HG03045 (cell line): Measurements from ENCODE around the gene WRAP73.
"Not testable (repeated sequence)": the region's sequence is repeated elsewhere in the genome, so short reads cannot be mapped to it uniquely, and the experiment has no call there.

Experiments used
- ATAC-seq: cut with Tn5 transposase; IDR thresholded peaks from one replicate; pipeline ENCODE4 v1.9.1; 2021; ENCODE audit warnings: mild to moderate bottlenecking, moderate library complexity; ENCODE audit not compliant: unreplicated experiment

The WRAP73 gene

GRCh38 chr1:3632716-3633343, 17.1 kb downstream of the WRAP73 start:
- ATAC-seq = no peak

- ATAC-seq = no peak
Measured at GRCh38 chr1:3632298-3632697, 17.6 kb downstream of the WRAP73 start.

DNA sequence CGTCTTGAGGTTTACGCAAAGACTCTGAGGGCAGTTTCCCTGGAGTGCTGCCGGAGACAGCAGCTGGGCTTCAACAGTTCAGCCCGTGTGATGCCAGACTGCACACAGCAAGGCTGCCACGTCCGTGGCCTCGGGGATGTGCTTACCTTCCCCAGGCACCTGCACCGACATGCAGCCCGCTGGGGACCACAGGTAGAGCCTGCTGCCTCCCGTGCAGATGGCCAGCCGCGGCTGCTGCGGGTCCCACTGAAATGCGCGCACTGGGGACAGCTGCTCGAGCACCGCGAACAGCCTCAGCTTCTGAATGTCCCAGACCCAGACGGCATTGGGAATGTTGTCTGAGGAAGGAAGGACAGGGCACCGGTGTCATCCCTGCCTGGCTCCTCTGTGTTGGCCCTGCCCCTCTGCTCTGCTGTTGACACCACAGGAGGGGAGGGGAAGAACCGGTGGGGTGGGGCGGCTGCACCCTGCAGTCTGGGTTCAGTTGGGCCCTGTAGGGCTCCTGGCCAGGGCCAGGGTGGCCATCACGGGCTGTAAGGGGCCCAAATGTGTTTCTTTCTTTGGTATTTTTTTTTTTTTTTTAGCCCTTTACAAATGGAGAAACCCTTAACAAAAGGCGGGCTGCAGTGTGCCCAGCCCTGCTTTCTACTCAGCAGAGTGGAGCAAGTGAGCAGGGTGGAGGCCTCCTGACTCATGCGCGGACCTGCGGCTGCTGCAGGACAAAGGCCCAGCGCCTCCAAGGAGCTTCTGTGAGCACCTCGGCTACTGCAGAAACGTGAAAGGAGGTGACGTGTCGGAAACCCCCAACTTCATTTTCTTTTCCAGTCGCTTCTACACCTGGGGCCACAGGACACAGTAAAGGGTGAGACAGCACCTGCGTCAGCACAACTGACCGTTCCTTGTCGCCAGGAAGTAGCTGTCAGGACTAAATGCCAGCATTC, 18.3 kb downstream of the WRAP73 start:
- no peak for ATAC-seq

- ATAC-seq = no peak
Measured at GRCh38 chr1:3630914-3631313, 19.0 kb downstream of the WRAP73 start.

- ATAC-seq = no peak
Measured at GRCh38 chr1:3630161-3630611, 19.7 kb downstream of the WRAP73 start.

- ATAC-seq = no peak
Measured at GRCh38 chr1:3629561-3630160, 20.2 kb downstream of the WRAP73 start.

DNA sequence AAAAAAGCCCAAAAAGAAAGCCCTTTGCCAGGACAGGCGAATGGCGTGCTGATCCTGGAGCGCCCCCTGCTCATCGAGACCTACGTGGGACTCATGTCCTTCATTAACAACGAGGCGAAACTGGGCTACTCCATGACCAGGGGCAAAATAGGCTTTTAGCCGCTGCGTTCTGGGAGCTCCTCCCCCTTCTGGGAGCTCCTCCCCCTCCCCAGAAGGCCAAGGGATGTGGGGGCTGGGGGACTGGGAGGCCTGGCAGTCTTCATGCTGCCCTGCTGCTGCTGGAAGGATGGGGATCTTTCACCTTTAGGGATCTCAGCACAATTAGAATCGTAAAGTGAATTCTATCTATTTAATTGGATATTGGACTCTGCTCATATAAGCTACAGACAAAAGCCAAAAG, 21.5 kb downstream of the WRAP73 start:
- ATAC-seq = no peak

DNA sequence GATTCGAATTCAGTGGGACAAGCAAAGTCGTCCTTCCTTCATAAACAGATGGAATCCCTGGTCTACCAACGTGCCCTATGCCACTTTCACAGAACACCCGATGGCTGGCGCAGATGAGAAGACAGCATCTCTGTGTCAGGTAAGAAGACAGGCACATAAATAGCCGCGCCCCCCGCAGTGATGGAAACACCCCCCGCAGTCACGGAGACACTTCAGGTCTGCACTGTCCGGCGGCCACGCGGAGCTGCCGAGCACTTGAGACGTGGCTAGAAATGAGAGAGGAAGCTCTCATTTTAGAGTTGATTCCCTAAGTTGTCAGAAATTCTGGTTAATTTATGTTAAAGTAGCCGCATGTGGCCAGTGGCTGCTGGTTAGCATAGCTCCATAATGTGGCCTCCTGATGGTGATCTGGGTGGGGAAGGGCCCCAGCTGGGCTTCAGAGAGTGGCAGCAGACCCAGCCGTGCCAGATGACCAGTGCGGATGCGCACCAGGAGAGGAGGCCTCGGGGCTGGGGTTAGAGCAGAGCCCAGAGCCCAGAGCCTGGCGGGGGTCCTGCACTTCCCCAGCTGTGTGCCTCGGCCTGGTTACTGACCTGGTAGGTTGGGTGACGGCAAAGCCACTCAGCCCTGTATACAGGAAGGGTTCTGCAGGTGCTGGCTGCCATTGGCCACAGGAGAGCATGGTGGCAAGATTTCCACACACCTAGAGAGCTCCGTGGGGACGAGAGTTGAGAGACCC, 22.2 kb downstream of the WRAP73 start:
- no peak for ATAC-seq

DNA sequence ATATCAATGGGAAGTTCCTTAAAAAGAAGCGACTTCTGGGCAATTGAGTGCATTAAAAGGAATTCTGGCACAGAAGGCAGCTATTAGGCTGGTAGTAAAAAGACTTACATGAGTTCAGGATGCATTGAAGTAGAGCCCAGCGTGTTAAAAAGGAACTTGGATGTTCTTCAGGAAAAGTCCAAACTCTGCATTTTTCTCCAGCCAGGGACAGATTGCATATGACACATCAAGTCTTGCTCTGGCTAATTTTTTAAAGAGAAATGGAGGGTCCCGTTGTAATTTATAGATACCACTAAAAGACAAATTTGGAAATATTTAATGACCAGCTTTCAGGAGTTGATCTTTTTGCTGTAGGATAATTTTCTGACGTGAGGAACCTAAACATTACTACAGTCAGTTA, 23.9 kb downstream of the WRAP73 start:
- ATAC-seq = no peak

DNA sequence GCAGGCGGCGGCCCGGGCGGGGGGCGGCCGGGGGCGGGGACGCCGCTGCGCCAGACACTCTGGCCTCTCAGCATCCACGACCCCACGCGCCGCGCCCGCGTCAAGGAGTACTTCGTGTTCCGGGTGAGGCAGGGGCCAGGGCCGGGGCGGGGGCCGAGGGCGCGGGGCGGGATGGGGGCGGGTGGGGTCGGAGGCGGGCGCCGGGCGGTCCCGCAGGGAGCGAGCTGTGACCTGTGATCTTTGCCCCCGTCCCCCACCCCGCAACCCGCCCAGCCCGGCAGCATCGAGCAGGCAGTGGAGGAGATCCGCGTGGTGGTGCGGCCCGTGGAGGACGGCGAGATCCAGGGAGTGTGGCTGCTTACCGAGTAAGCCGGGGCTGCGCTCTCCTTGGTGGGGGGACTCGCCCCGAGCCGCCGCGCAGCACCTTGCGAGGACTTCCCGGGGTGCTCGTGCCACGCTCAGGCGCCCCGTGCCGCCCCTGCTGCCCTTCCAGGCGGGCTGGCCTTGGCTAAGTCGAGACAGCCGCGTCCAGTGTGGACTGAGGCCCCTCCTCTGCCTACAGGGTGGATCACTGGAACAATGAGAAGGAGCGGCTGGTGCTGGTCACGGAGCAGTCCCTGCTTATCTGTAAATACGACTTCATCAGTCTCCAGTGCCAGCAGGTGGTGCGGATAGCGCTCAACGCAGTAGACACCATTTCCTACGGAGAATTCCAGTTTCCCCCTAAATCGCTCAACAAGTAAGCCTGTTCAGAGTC, 24.6 kb downstream of the WRAP73 start:
- no peak for ATAC-seq

GRCh38 chr1:3624200-3625136, 25.4 kb downstream of the WRAP73 start, which contains the start of gene TPRG1L:
TPRG1L (plus strand) TSS chr1:3625015; CDS start chr1:3625073, 58 bp downstream.
- peak; percentile 93 for ATAC-seq

DNA sequence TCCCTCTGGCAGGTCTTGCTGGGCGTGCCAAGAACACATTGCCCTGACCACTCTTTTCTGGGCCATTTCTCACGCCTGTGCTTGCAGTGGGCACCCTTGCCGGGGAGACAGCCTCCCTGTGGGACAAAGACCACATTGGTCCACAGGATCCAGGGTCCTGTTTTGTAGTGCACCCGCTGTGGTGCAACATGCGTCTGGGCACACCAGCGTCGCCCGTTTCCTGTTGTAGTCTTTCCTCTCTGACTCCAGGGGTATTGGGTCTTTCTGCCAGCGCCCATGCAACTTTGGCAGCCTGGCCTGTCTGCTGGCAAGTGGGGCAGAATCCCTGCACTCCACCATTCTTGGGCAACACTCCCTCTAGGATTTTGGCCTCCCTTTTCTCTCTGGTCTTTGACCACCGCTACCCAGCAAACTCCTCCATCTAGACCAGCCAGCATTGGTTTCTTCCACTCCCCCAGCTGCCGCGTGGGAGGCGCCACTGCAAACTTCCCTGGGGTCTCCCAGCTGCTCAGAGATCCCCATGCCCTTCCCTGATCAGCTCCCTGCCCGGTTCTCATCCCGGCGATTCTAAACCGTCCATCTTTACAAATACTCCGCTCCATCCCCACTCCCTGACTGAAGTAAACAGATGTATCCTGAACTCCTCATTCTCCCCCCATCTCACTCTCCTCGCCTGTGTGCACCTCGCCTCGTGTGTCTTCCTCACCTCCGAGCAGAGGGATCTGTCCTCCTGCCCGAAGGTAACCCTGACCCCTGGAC, 26.3 kb downstream of the WRAP73 start:
- ATAC-seq = no peak

DNA sequence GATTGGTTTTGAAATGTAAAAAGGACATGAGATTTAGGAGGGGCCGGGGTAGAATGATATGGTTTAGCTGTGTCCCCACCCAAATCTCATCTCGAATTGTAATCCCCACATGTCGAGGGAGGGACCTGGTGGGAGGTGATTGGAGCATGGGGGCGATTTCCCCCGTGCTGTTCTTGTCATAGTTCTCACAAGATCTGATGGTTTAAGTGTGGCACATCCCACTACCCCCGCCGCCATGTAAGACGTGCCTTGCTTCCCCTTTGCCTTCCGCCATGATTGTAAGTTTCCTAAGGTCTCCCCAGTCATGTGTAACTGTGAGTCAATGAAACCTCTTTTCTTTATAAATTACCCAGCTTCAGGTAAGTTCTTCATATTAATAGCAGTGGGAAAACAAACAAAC, 27.8 kb downstream of the WRAP73 start:
- not testable (repeated sequence) for ATAC-seq

- ATAC-seq = not testable (repeated sequence)
Measured at GRCh38 chr1:3621151-3621671, 28.7 kb downstream of the WRAP73 start.

DNA sequence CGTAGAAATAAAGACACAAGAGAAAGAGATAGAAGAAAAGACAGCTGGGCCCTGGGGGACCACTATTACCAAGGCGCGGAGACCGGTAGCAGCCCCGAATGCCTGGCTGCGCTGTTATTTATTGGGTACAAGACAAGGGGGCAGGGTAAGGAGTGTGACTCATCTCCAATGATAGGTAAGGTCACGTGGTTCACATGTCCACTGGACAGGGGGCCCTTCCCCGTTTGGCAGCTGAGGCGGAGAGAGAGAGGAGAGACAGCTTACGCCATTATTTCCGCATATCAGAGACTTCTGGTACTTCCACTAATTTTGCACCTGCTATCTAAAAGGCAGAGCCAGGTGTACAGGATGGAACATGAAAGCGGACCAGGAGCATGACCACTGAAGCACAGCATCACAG, 29.2 kb downstream of the WRAP73 start:
- no peak for ATAC-seq

GRCh38 chr1:3618881-3619671, 30.8 kb downstream of the WRAP73 start:
- ATAC-seq = no peak

- ATAC-seq = no peak
Measured at GRCh38 chr1:3618531-3618880, 31.4 kb downstream of the WRAP73 start.
